IMR-90 (cell line): ENCODE measurements around the gene RALGAPA2. TPM values are rescaled to one million over a fixed set of nuclear protein-coding genes. Genes with fewer than 3 reads are reported as not detected.
A peak's percentile ranks its signal among the peaks of the same experiment; 100 is the strongest.

Experiments
- ATAC-seq: fragments of 200-7000 bp; cut with Tn5 transposase; 2 replicates; pipeline ENCODE4 v1.9.1; 2020; ENCODE audit warnings: low read depth, mild to moderate bottlenecking, moderate library complexity
- BruUV-seq: library from RNA; stranded (reverse); fragments of 400-500 nt; replicated peaks from 2 replicates; lab custom pipeline; 2021; lab: Mats Ljungman, UMichigan
- CTCF ChIA-PET: fragments of 300-600 bp; formaldehyde crosslinking; extraction: SDS; loops from one replicate; lab custom pipeline; 2021; ENCODE audit warnings: antibody characterized with exemption; lab: Yijun Ruan, JAX
- POLR2A ChIA-PET: fragments of 300-600 bp; sonication (Branson Sonifier 250); formaldehyde crosslinking; loops from one replicate; lab custom pipeline; 2022; ENCODE audit warnings: antibody characterized with exemption; ENCODE audit not compliant: unreplicated experiment; lab: Charles Lee
- DNase-seq: peaks from one replicate; pipeline ENCODE4 v3.0.0; 2013
- H2AFZ ChIP-seq: replicated peaks from 2 replicates; pipeline ENCODE3; 2013; ENCODE audit warnings: low read length, mild to moderate bottlenecking; ENCODE audit not compliant: poor library complexity
- H2AK5ac ChIP-seq: 2 replicates; pipeline ENCODE4 v1.6.1; 2013; ENCODE audit warnings: low read depth, low read length, inconsistent platforms
- H2AK9ac ChIP-seq: replicated peaks from 2 replicates; pipeline ENCODE3; 2013; ENCODE audit warnings: mild to moderate bottlenecking, low read depth, low read length, moderate library complexity; ENCODE audit not compliant: poor library complexity
- H2BK120ac ChIP-seq: 2 replicates; pipeline ENCODE4 v1.6.1; 2013; ENCODE audit warnings: low read depth, low read length, inconsistent platforms
- H2BK15ac ChIP-seq: 3 replicates; pipeline ENCODE4 v1.6.1; 2013; ENCODE audit warnings: low read depth, low read length, inconsistent platforms
- H2BK20ac ChIP-seq: 2 replicates; pipeline ENCODE4 v1.6.1; 2013; ENCODE audit warnings: low read depth, mild to moderate bottlenecking, inconsistent platforms, low read length, moderate library complexity
- H2BK5ac ChIP-seq: 2 replicates; pipeline ENCODE4 v1.6.1; 2013; ENCODE audit warnings: mild to moderate bottlenecking, low read depth, low read length, inconsistent platforms; ENCODE audit not compliant: poor library complexity, severe bottlenecking
- H3K14ac ChIP-seq: replicated peaks from 2 replicates; pipeline ENCODE4 v1.6.1; 2013; ENCODE audit warnings: low read depth, low read length, inconsistent platforms
- H3K18ac ChIP-seq: 2 replicates; pipeline ENCODE4 v1.6.1; 2013; ENCODE audit warnings: low read depth, low read length, control low read depth
- H3K23ac ChIP-seq: 2 replicates; pipeline ENCODE4 v1.6.1; 2013; ENCODE audit warnings: low read depth, low read length, inconsistent platforms
- H3K27ac ChIP-seq: 2 replicates; pipeline ENCODE4 v1.5.1; 2013; ENCODE audit warnings: mild to moderate bottlenecking, control low read depth, low read length; ENCODE audit not compliant: insufficient read depth
- H3K27me3 ChIP-seq: 2 replicates; pipeline ENCODE4 v1.6.1; 2013; ENCODE audit warnings: low read length; ENCODE audit not compliant: control insufficient read depth, insufficient read depth
- H3K36me3 ChIP-seq: 2 replicates; pipeline ENCODE4 v1.6.1; 2013; ENCODE audit warnings: low read length, mixed read lengths; ENCODE audit not compliant: control insufficient read depth, insufficient read depth
- H3K4ac ChIP-seq: 2 replicates; pipeline ENCODE4 v1.6.1; 2013; ENCODE audit warnings: low read depth, low read length, inconsistent platforms
- H3K4me1 ChIP-seq: 2 replicates; pipeline ENCODE4 v1.6.1; 2013; ENCODE audit warnings: low read length, mixed read lengths; ENCODE audit not compliant: control insufficient read depth, insufficient read depth
- H3K4me2 ChIP-seq: 2 replicates; pipeline ENCODE4 v1.6.1; 2013; ENCODE audit warnings: low read depth, mild to moderate bottlenecking, control low read depth, low read length, moderate library complexity
- H3K4me3 ChIP-seq: 2 replicates; pipeline ENCODE4 v1.5.1; 2013; ENCODE audit warnings: low read depth, mild to moderate bottlenecking, control low read depth, low read length, moderate library complexity; ENCODE audit not compliant: insufficient read depth
- H3K56ac ChIP-seq: 2 replicates; pipeline ENCODE4 v1.6.1; 2013; ENCODE audit warnings: low read length, inconsistent platforms; ENCODE audit not compliant: insufficient read depth; ENCODE audit errors: extremely low read depth
- H3K79me1 ChIP-seq, 2 experiments: 2 replicates each; pipeline ENCODE4 v1.6.1; 2013; ENCODE audit warnings: low read length in 2 of 2, inconsistent platforms in 1 of 2, low read depth in 1 of 2
- H3K9ac ChIP-seq: 2 replicates; pipeline ENCODE4 v1.6.1; 2013; ENCODE audit warnings: low read depth, low read length, control low read depth
- H3K9me1 ChIP-seq: 2 replicates; pipeline ENCODE4 v1.6.1; 2013; ENCODE audit warnings: low read length, inconsistent platforms; ENCODE audit not compliant: insufficient read depth
- H3K9me3 ChIP-seq: 2 replicates; pipeline ENCODE4 v1.6.1; 2013; ENCODE audit warnings: low read length; ENCODE audit not compliant: control insufficient read depth, insufficient read depth
- H4K20me1 ChIP-seq: 2 replicates; pipeline ENCODE4 v1.6.1; 2013; ENCODE audit warnings: low read length, inconsistent platforms; ENCODE audit not compliant: insufficient read depth
- H4K5ac ChIP-seq: 2 replicates; pipeline ENCODE4 v1.6.1; 2013; ENCODE audit warnings: mild to moderate bottlenecking, low read depth, low read length, control low read depth
- H4K8ac ChIP-seq, 2 experiments: 2 replicates each; pipeline ENCODE4 v1.6.1; 2013; ENCODE audit warnings: low read depth in 2 of 2, low read length in 2 of 2, control low read depth in 1 of 2, inconsistent platforms in 1 of 2
- H4K91ac ChIP-seq: 2 replicates; pipeline ENCODE4 v1.6.1; 2013; ENCODE audit warnings: low read depth, low read length, inconsistent platforms; ENCODE audit not compliant: insufficient read depth
- BHLHE40 ChIP-seq: fragments of 150-350 bp; IDR thresholded peaks from 2 replicates; pipeline ENCODE4 v1.6.1; 2016; ENCODE audit warnings: mild to moderate bottlenecking, low read depth, low read length
- CHD1 ChIP-seq: IDR thresholded peaks from 2 replicates; pipeline ENCODE4 v1.6.1; 2012; ENCODE audit warnings: low read depth, low read length, improper control_type of control experiment
- ELK1 ChIP-seq: fragments of 150-350 bp; IDR thresholded peaks from 2 replicates; pipeline ENCODE4 v1.6.1; 2016; ENCODE audit warnings: low read depth, mild to moderate bottlenecking, low read length, moderate library complexity, borderline replicate concordance
- MAFK ChIP-seq: IDR thresholded peaks from 2 replicates; pipeline ENCODE4 v1.6.1; 2012; ENCODE audit warnings: low read depth, low read length, improper control_type of control experiment
- RCOR1 ChIP-seq: IDR thresholded peaks from 2 replicates; pipeline ENCODE4 v1.6.1; 2012; ENCODE audit warnings: mild to moderate bottlenecking, low read length, improper control_type of control experiment; ENCODE audit not compliant: insufficient replicate concordance
- USF2 ChIP-seq: fragments of 150-350 bp; IDR thresholded peaks from 2 replicates; pipeline ENCODE4 v1.6.1; 2017; ENCODE audit warnings: mild to moderate bottlenecking, antibody characterized with exemption, low read length, low read depth
- WGBS, 2 experiments: methylation state at CpG; one replicate each; pipeline versions ENCODE4 v1.1.5 to v1.1.7; 2013; ENCODE audit warnings: missing lambda C conversion rate in 2 of 2; ENCODE audit not compliant: insufficient read length in 1 of 2; ENCODE audit errors: extremely low coverage in 2 of 2; 5-methylcytosine and 5-hydroxymethylcytosine counted together
- dilution Hi-C: fragments of 300-500 bp; cut with HindIII; formaldehyde crosslinking; loops from one replicate; pipeline ENCODE4 v1.14.3; 2018; ENCODE audit warnings: low sequenced_read_pairs; ENCODE audit not compliant: unreplicated experiment
- in situ Hi-C: fragments of 300-500 bp; cut with MboI; formaldehyde crosslinking; loops from 3 replicates; pipeline ENCODE4 v1.14.3; 2019; ENCODE audit warnings: low sequenced_read_pairs, inconsistent platforms, mixed read lengths
- intact Hi-C: fragments of 100-400 bp; cut with micrococcal nuclease; formaldehyde crosslinking; loops from 2 replicates; pipeline ENCODE4 v1.10.0; 2022
- polyA plus RNA-seq, 3 experiments: library from polyadenylated mRNA; depleted of rRNA; stranded (reverse); fragments of >200 nt; gene quantifications; 2 replicates each; pipeline ENCODE4 v1.2.3, GENCODE V29; 2012; ENCODE audit warnings: low replicate concordance in 1 of 3
- total RNA-seq: library from RNA; depleted of rRNA; stranded (reverse); fragments of >200 nt; gene quantifications from 2 replicates; pipeline ENCODE4 v1.2.3, GENCODE V29; 2012

Gene RALGAPA2
- total and polyA plus RNA-seq, 2 of the 4 experiments (the other 2 are of a cell fraction), result 1.3 to 3.9 TPM

- dilution Hi-C loops (no loop called here), in situ Hi-C loops (no loop called here), intact Hi-C loops (no loop called here)
- peaks cover 24% of the 10 kb centered on the region for H3K4me1 ChIP-seq
- WGBS, 2 experiments, result no CpG with 5 or more reads among the region's 1 CpG
- no peaks in the 10 kb centered on the region for H3K9me3 ChIP-seq
- H3K23ac ChIP-seq, result 0 out of 2 replicates have a peak overlapping the region, but pooled peaks have one; percentile 1
- H3K4me3 ChIP-seq, result no peak overlapping the region
- H2BK20ac ChIP-seq, result peak overlapping the region; percentile 16; the same call in 1 of the 2 replicates
- no peak for ATAC-seq
- H3K14ac ChIP-seq, result no peak overlapping the region; the same call in 1 of the 2 replicates
- no peak overlapping the region for H2AK9ac ChIP-seq
- no peak for DNase-seq
- no TSS peak for BruUV-seq
- peak overlapping the region; percentile 61 for H2BK120ac ChIP-seq
- H3K4me2 ChIP-seq, result no peak overlapping the region
- no peak overlapping the region for H3K27ac ChIP-seq
- ChIA-PET CTCF (interaction anchor here (1.4 kb wide), 1 partner anchor 10 kb away, joined by 6 read pairs; no protein-coding TSS in a partner anchor), POLR2A (no interaction called here)
- H3K18ac ChIP-seq, result no peak overlapping the region
- H2BK5ac ChIP-seq, result no peak overlapping the region
- no peak overlapping the region for H4K91ac ChIP-seq
- no peaks in the 10 kb centered on the region for H3K36me3 ChIP-seq
- no peak overlapping the region for H4K8ac ChIP-seq
- 0 out of 3 replicates have a peak overlapping the region, but pooled peaks have one; percentile 41 for H2BK15ac ChIP-seq
- H3K27me3 ChIP-seq, result no peaks in the 10 kb centered on the region
- peak overlapping the region; percentile 30; the same call in 1 of the 2 replicates for H3K4ac ChIP-seq
- no peak overlapping the region for H3K9ac ChIP-seq
- peak overlapping the region; percentile 3; the same call in 1 of the 2 replicates for H2AK5ac ChIP-seq
- no peak overlapping the region; the same call in 1 of the 2 replicates for H4K5ac ChIP-seq
- H2AFZ ChIP-seq, result no peak overlapping the region
- TF ChIP-seq ELK1 (no peak), USF2 (no peak), MAFK (no peak), BHLHE40 (no peak), RCOR1 (no peak), CHD1 (no peak)
- no peaks in the 10 kb centered on the region for H3K79me1 ChIP-seq
- H4K20me1 ChIP-seq, result no peaks in the 10 kb centered on the region
- H3K9me1 ChIP-seq, result peaks cover 17% of the 10 kb centered on the region
- H3K56ac ChIP-seq, result no peak overlapping the region
Observed at GRCh38 chr20:20488388-20488787, 224.1 kb downstream of the RALGAPA2 start.
